Neutrophil (primary cell): ENCODE results near the gene SIKE1.

Experiments
- H3K27ac ChIP-seq: fragments of 200-600 bp; sonication (generic); 2 replicates; pipeline ENCODE4 v1.5.1; 2016; ENCODE audit warnings: mild to moderate bottlenecking, moderate library complexity
- H3K27me3 ChIP-seq: fragments of 200-600 bp; sonication (generic); 2 replicates; pipeline ENCODE4 v1.6.0; 2016; ENCODE audit warnings: mild to moderate bottlenecking
- H3K36me3 ChIP-seq: fragments of 200-600 bp; sonication (generic); 2 replicates; pipeline ENCODE4 v1.5.1; 2017
- H3K4me1 ChIP-seq, 2 experiments: fragments of 200-600 bp in 1 of 2; sonication (generic) in 1 of 2; 1 replicate in 1 of 2; 2 replicates in 1 of 2; pipeline versions ENCODE4 v1.5.1 to v1.6.1; 2013 to 2016; ENCODE audit warnings: low read depth in 1 of 2, low read length in 1 of 2, mild to moderate bottlenecking in 1 of 2, moderate library complexity in 1 of 2; ENCODE audit not compliant: control insufficient read depth in 1 of 2, insufficient read depth in 1 of 2
- H3K4me3 ChIP-seq, 2 experiments: fragments of 200-600 bp in 1 of 2; sonication (generic) in 1 of 2; 1 replicate in 1 of 2; 2 replicates in 1 of 2; pipeline ENCODE4 v1.5.1; 2013 to 2016; ENCODE audit warnings: low read depth in 1 of 2, low read length in 1 of 2, mild to moderate bottlenecking in 1 of 2, moderate library complexity in 1 of 2
- H3K9me3 ChIP-seq: fragments of 200-600 bp; sonication (generic); 2 replicates; pipeline ENCODE4 v1.5.1; 2016
- CTCF ChIP-seq: fragments of 200-600 bp; sonication (generic); IDR thresholded peaks from 2 replicates; pipeline ENCODE4 v1.5.1; 2016; ENCODE audit warnings: antibody characterized with exemption

Gene SIKE1

GRCh38 chr1:114740331-114740730, 40.2 kb downstream of the SIKE1 start:
- TF ChIP-seq CTCF, result no peak
- Histone ChIP-seq H3K4me1 (no peaks in the 10 kb centered on the region), H3K27me3 (no peaks in the 10 kb centered on the region), H3K36me3 (peaks cover 63% of the 10 kb centered on the region), H3K4me3 (no peak overlapping the region), H3K9me3 (no peaks in the 10 kb centered on the region), H3K27ac (no peak overlapping the region)

GRCh38 chr1:114737314-114737849, 43.1 kb downstream of the SIKE1 start:
- peaks cover 2% of the 10 kb centered on the region for H3K9me3 ChIP-seq
- TF ChIP-seq CTCF, result no peak
- H3K27ac ChIP-seq, result no peak overlapping the region
- no peak overlapping the region for H3K4me3 ChIP-seq
- H3K4me1 ChIP-seq, result no peaks in the 10 kb centered on the region
- no peaks in the 10 kb centered on the region for H3K27me3 ChIP-seq
- H3K36me3 ChIP-seq, result peaks cover 81% of the 10 kb centered on the region

GRCh38 chr1:114735479-114735878, 45.0 kb downstream of the SIKE1 start:
- H3K36me3 ChIP-seq, result peaks cover 90% of the 10 kb centered on the region
- H3K4me3 ChIP-seq, result no peak overlapping the region
- no peaks in the 10 kb centered on the region for H3K27me3 ChIP-seq
- peaks cover 3% of the 10 kb centered on the region for H3K9me3 ChIP-seq
- no peaks in the 10 kb centered on the region for H3K4me1 ChIP-seq
- no peak overlapping the region for H3K27ac ChIP-seq
- no peak for TF ChIP-seq CTCF

- Histone ChIP-seq H3K36me3 (peaks cover 100% of the 10 kb centered on the region), H3K9me3 (peaks cover 3% of the 10 kb centered on the region), H3K4me3 (no peak overlapping the region), H3K4me1 (no peaks in the 10 kb centered on the region), H3K27ac (no peak overlapping the region), H3K27me3 (no peaks in the 10 kb centered on the region)
- no peak for TF ChIP-seq CTCF
These were observed 50.7 kb downstream of the SIKE1 start for GRCh38 chr1:114729782-114730181.

- Histone ChIP-seq H3K9me3 (peaks cover 3% of the 10 kb centered on the region), H3K4me1 (no peaks in the 10 kb centered on the region), H3K4me3 (no peak overlapping the region), H3K27ac (no peak overlapping the region), H3K36me3 (peaks cover 100% of the 10 kb centered on the region), H3K27me3 (no peaks in the 10 kb centered on the region)
- TF ChIP-seq CTCF, result no peak
These were observed 51.9 kb downstream of the SIKE1 start for GRCh38 chr1:114728553-114728952.

- TF ChIP-seq CTCF, result no peak
These were observed 55.3 kb downstream of the SIKE1 start for GRCh38 chr1:114725230-114725629.

More at GRCh38 chr1:114725230-114725629, 55.3 kb downstream of the SIKE1 start:
- no peak overlapping the region for H3K4me3 ChIP-seq
- no peaks in the 10 kb centered on the region for H3K9me3 ChIP-seq
- peaks cover 100% of the 10 kb centered on the region for H3K36me3 ChIP-seq
- H3K4me1 ChIP-seq, result no peaks in the 10 kb centered on the region
- no peak overlapping the region for H3K27ac ChIP-seq
- H3K27me3 ChIP-seq, result no peaks in the 10 kb centered on the region
